HG03575 (cell line): ENCODE results near the gene MSH2.
"Not testable (repeated sequence)": the region's sequence is repeated elsewhere in the genome, so short reads cannot be mapped to it uniquely, and the experiment has no call there.

Experiments
- ATAC-seq: cut with Tn5 transposase; IDR thresholded peaks from one replicate; pipeline ENCODE4 v1.9.1; 2021; ENCODE audit not compliant: unreplicated experiment, insufficient number of reproducible peaks, low FRiP score; ENCODE audit errors: extremely low read depth

Gene MSH2

DNA sequence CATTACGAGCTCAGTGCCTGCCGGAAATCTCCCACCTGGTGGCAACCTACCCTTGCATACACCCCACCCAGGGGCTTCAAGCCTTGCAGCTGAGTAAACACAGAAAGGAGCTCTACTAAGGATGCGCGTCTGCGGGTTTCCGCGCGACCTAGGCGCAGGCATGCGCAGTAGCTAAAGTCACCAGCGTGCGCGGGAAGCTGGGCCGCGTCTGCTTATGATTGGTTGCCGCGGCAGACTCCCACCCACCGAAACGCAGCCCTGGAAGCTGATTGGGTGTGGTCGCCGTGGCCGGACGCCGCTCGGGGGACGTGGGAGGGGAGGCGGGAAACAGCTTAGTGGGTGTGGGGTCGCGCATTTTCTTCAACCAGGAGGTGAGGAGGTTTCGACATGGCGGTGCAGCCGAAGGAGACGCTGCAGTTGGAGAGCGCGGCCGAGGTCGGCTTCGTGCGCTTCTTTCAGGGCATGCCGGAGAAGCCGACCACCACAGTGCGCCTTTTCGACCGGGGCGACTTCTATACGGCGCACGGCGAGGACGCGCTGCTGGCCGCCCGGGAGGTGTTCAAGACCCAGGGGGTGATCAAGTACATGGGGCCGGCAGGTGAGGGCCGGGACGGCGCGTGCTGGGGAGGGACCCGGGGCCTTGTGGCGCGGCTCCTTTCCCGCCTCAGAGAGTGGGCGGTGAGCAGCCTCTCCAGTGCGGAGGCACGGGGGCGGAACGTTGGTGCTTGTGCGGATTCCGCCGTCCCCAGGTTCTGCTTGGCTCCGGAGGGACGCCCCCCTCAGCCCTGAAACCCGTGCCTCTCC, at the start of gene MSH2:
TSS of gene MSH2 (plus strand) at position 352 of the 804 bp plus-strand sequence. CDS start at position 388, 36 bp downstream.
- peak; percentile 76 for ATAC-seq

DNA sequence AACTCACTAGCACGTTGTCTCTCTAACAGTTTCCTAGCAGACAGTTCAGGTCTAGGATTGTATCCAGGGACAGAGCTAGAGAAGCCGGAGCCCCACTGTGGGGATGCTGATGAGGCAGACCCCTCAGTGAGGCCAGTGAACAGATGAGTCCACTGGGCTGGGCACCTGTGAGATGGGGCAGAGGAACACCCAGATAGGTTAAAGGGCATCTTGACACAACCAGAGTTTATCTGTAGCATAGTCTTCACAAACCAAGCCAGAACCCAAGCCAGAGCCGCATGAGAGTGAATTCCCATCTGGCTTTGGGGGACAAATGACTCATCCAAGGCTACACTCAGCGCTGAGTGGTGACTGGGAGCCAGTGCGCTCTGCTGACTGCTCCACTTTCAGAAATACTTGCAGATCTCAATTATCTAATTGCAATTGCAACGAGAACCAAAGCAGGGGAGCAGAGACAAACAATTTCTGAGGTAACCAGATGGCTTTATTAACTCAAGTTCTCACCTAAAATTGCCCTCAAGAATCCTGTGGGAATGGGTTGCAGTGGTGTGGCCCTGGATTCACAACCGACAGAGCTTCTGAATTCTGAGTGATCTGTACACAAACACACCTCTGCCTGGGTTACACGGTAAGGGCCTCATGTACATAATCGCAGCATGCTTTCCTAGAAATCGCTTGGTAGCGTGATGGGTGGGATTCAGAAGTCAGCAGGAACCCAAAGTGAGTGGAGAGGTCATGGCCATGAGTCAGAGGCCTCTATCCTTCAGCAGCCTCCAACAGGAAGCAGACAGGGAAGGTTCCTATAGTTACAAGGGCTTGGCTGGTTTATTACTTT, 48.7 kb upstream of the MSH2 start:
- no peak for ATAC-seq

DNA sequence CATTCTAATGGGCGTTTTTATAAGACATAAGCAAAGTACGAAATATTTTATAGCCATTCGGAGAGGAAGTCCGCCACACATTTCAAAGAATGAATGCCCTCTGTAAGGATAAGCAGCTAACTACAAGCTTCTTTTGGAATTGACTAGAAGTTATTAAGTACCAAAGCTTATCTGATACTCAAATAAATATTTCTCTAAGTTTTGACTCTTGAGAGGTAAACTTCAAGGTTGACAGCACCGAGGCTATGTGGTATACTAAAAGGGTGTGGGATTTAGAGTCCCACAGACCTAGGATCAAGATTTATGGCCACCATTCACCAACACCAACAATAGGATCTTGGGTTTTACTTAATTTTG, 48.1 kb upstream of the MSH2 start:
- ATAC-seq: no peak

DNA sequence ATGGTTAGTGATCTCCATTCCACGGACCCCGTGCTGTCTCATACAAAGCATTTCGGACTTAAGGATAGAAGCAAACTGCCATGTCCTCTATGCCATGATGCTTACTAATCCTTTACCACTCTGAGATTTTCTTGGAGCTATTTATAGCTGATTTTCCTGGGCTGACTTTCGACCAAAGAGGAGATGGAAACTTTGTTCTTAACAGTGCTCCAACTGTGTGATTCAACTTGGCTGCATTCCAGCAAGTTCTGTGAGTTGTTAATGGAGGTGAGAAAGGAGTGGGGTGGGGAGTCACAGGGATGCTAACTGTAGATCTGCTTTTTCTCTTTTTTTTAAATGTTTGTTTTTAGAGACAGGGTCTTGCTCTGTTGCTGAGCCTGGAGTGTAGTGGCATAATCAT, 45.5 kb upstream of the MSH2 start:
- ATAC-seq: no peak

DNA sequence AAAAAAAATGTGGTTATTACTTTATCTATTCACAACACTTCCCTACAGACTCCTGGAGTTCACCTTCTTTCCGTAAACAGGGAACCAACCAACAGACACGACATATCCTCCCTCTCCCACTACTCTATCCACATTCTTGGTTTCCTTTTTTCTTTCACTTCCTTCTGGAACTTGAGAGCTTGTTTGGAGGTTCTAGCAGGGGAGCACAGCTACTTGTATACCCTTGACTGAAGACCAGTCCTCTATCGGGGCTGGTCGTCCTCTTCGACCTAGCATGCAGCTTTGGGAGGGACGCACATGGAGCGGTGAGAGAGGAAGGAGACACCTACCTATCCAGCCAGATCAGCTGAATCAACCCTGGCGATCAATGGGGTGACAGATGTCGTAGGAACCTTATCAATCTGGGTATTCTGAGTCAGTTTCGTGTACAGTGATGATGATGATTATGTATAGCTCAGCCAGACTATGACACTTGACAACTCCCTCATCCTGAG, 43.5 kb upstream of the MSH2 start:
- ATAC-seq: no peak

DNA sequence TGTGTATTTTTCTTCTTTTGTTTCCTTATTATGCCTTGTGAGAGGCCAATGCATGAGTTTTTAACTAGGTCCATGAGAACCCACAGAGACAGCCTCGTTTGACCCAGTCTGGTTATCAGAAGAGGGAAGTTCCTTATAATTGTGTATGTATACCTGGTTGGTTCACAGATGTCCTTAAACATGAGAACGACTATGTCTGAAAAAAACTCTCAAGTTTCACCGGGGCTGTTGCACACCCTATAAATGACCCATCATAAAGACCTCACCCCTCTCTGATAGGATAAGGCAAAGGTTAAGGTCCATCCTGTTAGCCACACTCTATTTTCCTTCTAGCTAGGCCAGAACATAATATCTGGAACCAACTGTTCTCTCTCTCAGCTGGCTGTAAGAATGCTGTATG, 42.7 kb upstream of the MSH2 start:
- ATAC-seq: no peak

DNA sequence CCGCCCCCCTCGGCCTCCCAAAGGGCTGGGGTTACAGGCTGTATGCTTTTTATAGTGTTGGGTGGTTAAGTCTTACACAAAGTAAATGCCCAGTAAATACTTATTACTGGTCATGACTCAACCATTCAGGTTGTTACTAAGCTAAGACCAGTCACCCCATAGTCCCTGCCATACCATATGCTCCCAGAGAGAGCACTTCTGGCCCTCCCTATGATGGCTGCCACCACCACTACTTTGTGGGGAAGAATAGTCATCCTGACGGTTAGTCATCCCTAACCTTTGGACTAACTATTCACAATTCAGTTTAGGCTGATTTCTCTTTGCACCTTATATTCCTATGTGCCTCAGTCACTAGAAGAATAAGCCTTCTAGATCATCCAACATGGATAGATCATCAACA, 42.0 kb upstream of the MSH2 start:
- ATAC-seq: no peak

DNA sequence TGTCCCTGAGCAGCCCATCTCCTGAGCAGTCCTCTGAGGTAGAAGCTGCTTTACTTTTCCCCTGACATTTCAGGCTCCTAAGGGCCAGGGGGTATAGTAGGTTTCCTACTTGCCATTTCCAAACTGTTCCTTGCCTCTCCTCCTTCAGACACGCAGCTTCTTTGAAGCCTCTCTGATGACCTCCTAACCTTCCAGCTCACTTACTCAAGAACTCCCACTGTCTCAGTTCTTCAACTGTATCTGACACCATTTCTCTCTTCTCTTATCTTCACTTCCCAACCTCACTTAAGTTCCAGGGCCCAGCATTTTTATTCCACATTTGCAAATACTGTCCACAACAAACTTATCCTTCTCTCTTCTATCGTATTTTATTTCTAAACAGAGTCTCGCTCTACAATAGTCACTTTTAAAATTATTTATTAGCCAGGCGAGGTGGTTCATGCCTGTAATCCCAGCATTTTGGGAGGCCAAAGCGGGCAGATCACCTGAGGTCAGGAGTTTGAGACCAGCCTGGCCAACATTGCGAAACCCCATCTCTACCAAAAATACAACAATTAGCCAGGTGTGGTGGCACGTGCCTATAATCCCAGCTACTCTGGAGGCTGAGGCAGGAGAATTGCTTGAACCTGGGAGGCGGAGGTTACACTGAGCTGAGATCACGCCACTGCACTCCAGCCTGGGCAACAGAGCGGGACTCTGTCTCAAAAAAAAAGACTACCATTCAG, 41.3 kb upstream of the MSH2 start:
- ATAC-seq: not testable (repeated sequence)

DNA sequence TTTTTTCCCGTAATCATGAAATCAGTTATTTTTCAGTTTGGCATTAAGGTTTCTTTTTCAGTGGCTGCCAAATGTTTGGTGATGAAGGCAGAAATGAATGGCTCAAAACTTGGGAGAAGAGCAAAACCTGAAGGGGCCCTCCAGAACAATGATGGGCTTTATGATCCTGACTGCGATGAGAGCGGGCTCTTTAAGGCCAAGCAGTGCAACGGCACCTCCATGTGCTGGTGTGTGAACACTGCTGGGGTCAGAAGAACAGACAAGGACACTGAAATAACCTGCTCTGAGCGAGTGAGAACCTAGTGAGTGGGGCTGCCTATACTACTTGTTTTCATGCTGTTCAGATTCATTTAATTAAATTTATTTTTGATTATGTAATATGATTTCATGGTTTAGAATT, 29.2 kb upstream of the MSH2 start:
- no peak for ATAC-seq

DNA sequence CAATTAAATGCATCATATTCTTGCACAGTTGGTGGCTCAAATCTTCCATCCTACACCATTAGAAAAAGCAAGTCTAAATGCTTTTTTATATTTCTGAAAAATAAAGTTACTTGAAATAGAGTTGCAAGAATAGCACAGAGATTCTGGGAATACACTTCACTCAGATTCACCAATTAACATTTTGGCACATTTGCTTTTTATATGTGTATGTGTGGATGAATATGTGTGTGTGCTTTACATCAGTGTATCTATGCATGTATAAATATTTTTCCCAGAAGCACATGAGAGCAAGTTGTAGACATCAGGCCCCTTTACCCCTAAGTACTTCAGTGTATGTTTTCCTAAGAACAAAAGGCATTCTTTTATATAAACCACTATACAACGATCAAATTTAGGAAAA, 27.6 kb upstream of the MSH2 start:
- no peak for ATAC-seq

DNA sequence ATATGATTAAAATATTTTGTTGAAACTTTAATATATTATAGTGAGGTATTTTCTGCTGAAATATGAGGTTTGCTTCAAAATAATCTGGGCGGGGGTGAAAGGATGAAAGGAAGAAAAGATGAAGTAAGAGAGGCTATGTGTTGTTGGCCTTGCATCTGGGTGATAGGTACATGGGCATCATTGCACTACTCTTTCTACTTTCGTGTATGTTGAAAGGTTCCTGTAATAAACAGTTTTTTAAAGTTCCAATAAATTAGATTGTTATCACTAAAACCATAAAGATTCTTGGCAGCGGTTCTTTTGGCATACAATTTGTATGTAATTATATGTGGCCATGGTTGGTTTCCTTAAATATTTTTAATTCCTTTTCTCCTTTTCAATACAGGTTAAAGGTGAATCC, 23.6 kb upstream of the MSH2 start:
- ATAC-seq: no peak

DNA sequence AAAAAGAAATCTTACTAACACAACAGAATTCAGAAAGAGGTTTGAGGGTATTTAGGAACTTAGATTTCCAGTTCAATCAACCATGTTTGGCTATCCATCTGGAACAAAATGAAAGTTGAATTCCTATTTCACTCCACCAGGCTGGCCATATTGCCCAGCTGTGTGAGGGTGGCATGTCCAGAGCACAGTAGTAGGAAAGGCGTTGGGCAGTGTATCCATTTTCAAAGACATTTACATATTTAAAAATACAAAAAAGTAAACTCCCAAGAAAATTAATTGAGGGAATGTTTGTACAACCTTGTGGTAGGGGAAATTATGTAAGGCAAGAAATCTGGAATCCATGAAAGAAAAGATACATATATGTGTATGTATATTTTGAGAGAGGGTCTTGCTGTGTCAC, 21.5 kb upstream of the MSH2 start:
- no peak for ATAC-seq

DNA sequence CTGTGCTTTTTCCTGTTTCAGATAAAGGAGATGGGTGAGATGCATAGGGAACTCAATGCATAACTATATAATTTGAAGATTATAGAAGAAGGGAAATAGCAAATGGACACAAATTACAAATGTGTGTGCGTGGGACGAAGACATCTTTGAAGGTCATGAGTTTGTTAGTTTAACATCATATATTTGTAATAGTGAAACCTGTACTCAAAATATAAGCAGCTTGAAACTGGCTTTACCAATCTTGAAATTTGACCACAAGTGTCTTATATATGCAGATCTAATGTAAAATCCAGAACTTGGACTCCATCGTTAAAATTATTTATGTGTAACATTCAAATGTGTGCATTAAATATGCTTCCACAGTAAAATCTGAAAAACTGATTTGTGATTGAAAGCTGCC, 16.4 kb upstream of the MSH2 start:
- no peak for ATAC-seq

DNA sequence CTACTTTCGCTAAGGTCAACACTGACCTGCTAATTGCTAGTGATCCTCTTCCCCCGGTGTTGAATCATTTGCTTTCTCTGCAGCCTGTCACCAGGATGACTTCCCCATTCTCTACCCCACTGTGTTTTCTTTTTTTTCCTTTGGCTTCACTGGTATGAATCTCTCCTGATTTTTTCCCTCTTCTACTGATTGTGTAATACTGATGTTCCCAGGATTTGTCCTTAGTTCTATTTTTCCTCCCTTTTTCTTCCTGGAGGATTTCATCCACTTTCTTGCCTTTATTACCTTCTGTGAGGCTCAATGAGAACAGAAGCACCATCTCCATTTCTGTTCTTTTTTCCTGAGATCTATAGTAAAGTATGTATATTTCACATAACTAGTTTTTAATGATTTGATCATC, 14.1 kb upstream of the MSH2 start:
- ATAC-seq: no peak

DNA sequence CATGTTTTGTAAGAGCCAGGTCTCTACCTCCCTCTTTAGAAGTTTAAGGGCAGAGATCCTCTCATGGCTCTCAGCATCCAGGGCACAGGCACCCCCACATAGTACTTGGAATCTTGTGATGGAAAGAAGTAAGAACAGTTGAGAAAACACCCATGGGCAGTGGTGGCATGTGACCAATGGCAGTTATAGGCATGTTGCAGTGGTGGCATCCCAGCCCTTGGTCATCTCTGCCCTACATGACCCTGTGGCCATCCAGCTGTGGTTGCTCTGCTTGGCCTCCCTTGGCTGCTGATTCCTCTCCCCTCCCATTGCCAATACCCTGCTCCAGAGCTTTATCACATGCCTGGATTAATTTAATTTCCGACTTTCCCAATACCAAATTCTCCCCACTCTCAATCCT, 13.3 kb upstream of the MSH2 start:
- no peak for ATAC-seq

DNA sequence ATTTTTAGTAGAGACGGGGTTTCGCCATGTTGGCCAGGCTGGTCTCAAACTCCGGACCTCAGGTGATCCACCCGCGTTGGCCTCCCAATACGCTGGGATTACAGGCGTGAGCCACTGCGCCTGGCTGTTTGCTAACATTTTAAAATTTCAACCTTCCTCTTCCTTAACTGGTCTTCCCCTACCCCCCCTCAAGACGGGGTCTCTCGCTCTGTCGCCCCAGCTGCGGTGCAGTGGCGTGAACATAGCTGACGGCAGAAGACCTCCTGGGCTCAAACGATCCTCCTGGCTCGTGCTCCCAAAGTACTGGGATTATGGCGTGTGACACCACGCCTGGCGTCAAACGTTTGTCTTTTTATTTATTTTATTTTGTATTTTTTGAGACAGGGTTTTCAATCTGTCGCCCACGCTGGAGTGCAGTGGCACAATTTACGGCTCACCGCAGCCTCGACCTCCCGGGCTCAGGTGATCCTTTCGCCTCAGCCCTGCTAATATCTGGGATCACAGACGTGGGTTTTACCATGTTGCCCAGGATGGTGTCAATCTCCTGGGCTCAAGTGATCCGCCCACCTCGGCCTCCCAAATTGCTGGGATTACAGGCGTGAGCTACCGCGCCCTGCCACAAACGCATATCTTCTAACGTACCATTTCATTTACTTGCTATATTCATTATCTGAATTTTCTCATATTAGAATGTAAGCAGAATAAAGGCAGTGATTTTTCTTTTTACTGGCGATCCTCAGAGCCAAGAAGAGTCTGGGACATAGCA, 984 bp upstream of the MSH2 start:
- no peak for ATAC-seq

DNA sequence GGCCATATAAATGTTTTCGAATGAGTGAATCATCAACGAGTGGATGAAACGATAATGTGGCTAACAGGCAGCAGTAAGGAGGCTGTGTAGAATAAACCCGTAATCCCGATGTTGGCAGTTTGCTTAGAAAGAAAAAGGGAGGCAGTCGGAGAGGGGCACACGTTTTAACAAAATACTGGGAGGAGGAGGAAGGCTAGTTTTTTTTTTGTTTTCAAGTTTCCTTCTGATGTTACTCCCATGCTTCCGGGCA, 476 bp upstream of the MSH2 start:
- no peak for ATAC-seq

DNA sequence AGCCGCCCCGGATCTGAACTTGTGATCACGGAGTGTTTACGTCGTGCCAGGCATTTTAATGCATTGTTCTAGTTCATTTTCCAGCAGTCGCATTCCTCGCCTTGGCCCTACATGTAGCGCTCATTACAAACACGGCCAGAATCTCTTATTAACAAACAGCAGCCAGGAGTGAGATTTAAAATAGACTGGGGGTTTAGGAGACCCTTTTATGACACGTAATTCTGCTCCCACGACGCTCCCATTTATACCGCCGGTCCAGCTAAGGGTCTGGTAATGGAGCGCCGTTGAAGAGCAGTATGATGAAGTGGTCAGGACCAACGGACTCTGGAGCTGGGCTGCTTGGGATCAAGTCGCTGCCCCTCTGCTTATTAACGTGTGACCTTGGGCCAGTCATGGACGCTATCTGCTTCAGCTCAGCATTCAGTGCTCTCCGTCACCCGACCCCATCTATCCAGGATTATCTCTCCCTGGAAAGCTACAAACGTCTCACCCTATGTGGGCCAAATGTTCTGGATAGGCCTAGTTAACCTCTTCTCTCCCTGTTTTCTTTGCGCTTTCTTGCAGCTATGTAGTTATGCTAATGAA, 745 bp downstream of the MSH2 start:
- ATAC-seq: no peak

DNA sequence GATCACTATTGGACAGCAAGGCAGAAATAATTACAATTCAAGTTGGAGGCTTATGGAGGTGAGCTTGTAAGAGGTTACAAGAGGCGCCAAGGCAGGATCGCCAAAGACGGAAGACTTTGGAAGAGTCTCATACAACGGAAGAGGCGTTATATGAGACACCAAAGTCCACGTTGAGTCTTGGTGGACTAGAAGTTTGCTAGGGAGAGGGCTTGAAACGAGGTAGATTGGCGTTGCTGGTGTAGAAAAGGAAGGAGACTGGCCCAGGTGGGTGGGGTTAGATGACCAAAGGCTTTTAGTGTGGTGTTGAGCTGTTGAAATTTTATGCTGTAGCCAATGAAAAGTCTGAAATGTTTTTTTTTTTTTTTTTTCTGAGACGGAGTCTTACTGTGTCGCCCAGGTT, 1.4 kb downstream of the MSH2 start:
- ATAC-seq: no peak
